A673 (cell line): ENCODE data around the gene MUC7. TPM values are rescaled to one million over a fixed set of nuclear protein-coding genes. Genes with fewer than 3 reads are reported as not detected.
"Not testable (repeated sequence)": the region's sequence is repeated elsewhere in the genome, so short reads cannot be mapped to it uniquely, and the experiment has no call there.

ENCODE experiments used
- BruUV-seq: library from RNA; stranded (reverse); fragments of 400-500 nt; replicated peaks from 2 replicates; lab custom pipeline; 2021; lab: Mats Ljungman, UMichigan
- CTCF ChIA-PET: fragments of 300-600 bp; sonication (Branson Sonifier 250); formaldehyde crosslinking; loops from one replicate; lab custom pipeline; 2022; ENCODE audit warnings: antibody characterized with exemption; lab: Charles Lee
- POLR2A ChIA-PET: fragments of 300-600 bp; sonication (Branson Sonifier 250); formaldehyde crosslinking; loops from one replicate; lab custom pipeline; 2022; ENCODE audit warnings: antibody characterized with exemption; ENCODE audit not compliant: low non-redundant PET; lab: Charles Lee
- DNase-seq: peaks from one replicate; pipeline ENCODE4 v3.0.0-alpha.2; 2015; ENCODE audit warnings: low spot score
- H3K27ac ChIP-seq: fragments of 200-600 bp; sonication (generic); 2 replicates; pipeline ENCODE4 v1.5.1; 2016; ENCODE audit warnings: mixed run types, low read depth, mild to moderate bottlenecking, mixed read lengths, antibody characterized with exemption, low read length; ENCODE audit not compliant: poor library complexity, severe bottlenecking
- H3K27me3 ChIP-seq: fragments of 200-600 bp; sonication (generic); replicated peaks from 2 replicates; pipeline ENCODE4 v1.6.1; 2017; ENCODE audit warnings: mixed run types, low read depth, mild to moderate bottlenecking, mixed read lengths, antibody characterized with exemption, low read length; ENCODE audit not compliant: insufficient read depth, poor library complexity
- H3K36me3 ChIP-seq: fragments of 200-600 bp; sonication (generic); 2 replicates; pipeline ENCODE4 v1.6.1; 2016; ENCODE audit warnings: mixed run types, mild to moderate bottlenecking, mixed read lengths, antibody characterized with exemption, low read length; ENCODE audit not compliant: insufficient read depth, poor library complexity, severe bottlenecking
- H3K4me1 ChIP-seq: fragments of 200-600 bp; sonication (generic); 2 replicates; pipeline ENCODE4 v1.6.1; 2017; ENCODE audit warnings: mixed run types, mild to moderate bottlenecking, mixed read lengths, antibody characterized with exemption, low read length; ENCODE audit not compliant: insufficient read depth, poor library complexity, severe bottlenecking
- H3K4me3 ChIP-seq: fragments of 200-600 bp; sonication (generic); 2 replicates; pipeline ENCODE4 v1.5.1; 2016; ENCODE audit warnings: low read depth, mixed run types, mild to moderate bottlenecking, mixed read lengths, low read length; ENCODE audit not compliant: poor library complexity, severe bottlenecking
- H3K9me3 ChIP-seq: fragments of 200-600 bp; sonication (generic); 2 replicates; pipeline ENCODE4 v1.6.1; 2016; ENCODE audit warnings: mixed run types, low read depth, mild to moderate bottlenecking, mixed read lengths, antibody characterized with exemption, low read length; ENCODE audit not compliant: poor library complexity, severe bottlenecking
- EZH2 ChIP-seq: fragments of 200-600 bp; sonication (generic); IDR thresholded peaks from 2 replicates; pipeline ENCODE4 v1.6.1; 2017; ENCODE audit warnings: borderline replicate concordance, low read depth, mild to moderate bottlenecking, mixed read lengths, antibody characterized with exemption, low read length; ENCODE audit not compliant: poor library complexity, severe bottlenecking
- intact Hi-C: fragments of 100-400 bp; cut with micrococcal nuclease; formaldehyde crosslinking; loops from one replicate; pipeline ENCODE4 v1.10.0; 2022; ENCODE audit not compliant: unreplicated experiment
- total RNA-seq: library from RNA; stranded (reverse); gene quantifications from 2 replicates; pipeline ENCODE4 v1.2.3, GENCODE V29; 2021
- TF ChIP-seq, protein P1 (sequence below): fragments of 300-800, 200-600 bp; sonication (generic); conservative IDR thresholded peaks from 2 replicates; pipeline ENCODE4 v1.5.1; 2017; ENCODE audit warnings: low read depth, mild to moderate bottlenecking, antibody characterized with exemption, low read length, moderate library complexity, mixed read lengths

MUC7 gene
- total RNA-seq, 1 experiment from 2014 or later = not detected

DNA sequence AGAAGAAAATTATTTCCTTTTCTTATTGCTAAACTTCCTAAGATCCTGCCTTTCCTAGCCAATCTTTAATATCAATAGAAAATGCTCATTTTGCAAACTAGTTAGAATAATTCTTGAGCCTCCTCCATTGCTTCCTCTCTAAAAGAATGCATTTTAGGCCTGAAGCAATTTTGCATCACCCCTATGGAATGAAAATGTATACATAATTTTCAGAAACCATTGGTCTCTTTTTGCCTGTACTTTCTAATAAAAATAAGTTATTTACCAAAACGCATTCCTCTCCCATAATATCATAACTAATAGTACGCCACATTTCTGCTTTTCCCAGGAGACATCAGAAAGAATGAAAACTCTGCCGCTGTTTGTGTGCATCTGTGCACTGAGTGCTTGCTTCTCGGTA is 1.7 kb downstream of the MUC7 start:
- ChIA-PET CTCF (no interaction called here), POLR2A (no interaction called here)
- DNase-seq = no peak
- Histone ChIP-seq H3K36me3 (no peaks in the 10 kb centered on the region), H3K4me3 (no peak overlapping the region), H3K4me1 (peaks cover 18% of the 10 kb centered on the region), H3K9me3 (no peaks in the 10 kb centered on the region), H3K27me3 (no peaks in the 10 kb centered on the region), H3K27ac (peak overlapping the region; percentile 30)
- intact Hi-C loops = no loop called here
- no peak for TF ChIP-seq EZH2
- TF ChIP-seq, protein P1, sequence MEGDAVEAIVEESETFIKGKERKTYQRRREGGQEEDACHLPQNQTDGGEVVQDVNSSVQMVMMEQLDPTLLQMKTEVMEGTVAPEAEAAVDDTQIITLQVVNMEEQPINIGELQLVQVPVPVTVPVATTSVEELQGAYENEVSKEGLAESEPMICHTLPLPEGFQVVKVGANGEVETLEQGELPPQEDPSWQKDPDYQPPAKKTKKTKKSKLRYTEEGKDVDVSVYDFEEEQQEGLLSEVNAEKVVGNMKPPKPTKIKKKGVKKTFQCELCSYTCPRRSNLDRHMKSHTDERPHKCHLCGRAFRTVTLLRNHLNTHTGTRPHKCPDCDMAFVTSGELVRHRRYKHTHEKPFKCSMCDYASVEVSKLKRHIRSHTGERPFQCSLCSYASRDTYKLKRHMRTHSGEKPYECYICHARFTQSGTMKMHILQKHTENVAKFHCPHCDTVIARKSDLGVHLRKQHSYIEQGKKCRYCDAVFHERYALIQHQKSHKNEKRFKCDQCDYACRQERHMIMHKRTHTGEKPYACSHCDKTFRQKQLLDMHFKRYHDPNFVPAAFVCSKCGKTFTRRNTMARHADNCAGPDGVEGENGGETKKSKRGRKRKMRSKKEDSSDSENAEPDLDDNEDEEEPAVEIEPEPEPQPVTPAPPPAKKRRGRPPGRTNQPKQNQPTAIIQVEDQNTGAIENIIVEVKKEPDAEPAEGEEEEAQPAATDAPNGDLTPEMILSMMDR = no peak
- no TSS peak for BruUV-seq

DNA sequence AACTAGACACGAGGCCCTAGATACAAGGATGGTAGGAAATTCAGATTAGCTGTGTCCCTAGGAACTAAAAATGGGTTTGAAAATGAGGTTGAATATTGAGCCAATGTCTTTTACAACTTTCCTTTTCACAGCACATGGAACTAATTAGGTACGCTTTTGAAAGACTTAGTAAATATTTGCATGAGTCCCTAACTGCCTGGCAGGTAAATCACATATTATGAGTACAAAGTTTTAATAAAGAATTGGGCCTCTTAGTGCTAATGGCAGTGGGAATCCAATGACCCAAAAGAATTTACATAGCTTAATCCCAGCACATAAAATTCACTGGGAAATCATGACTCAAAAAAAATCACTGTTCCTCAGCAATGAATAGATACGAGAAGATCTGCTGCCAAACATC is 16.8 kb downstream of the MUC7 start:
- no peaks in the 10 kb centered on the region for H3K4me1 ChIP-seq
- ChIA-PET POLR2A (no interaction called here), CTCF (no interaction called here)
- no peak overlapping the region for H3K27ac ChIP-seq
- DNase-seq = no peak
- no peaks in the 10 kb centered on the region for H3K27me3 ChIP-seq
- TF ChIP-seq, protein P1 = no peak
- TF ChIP-seq EZH2 = no peak
- no peak overlapping the region for H3K4me3 ChIP-seq
- H3K9me3 ChIP-seq = no peaks in the 10 kb centered on the region
- no peaks in the 10 kb centered on the region for H3K36me3 ChIP-seq
- intact Hi-C loops = no loop called here
- no TSS peak for BruUV-seq

DNA sequence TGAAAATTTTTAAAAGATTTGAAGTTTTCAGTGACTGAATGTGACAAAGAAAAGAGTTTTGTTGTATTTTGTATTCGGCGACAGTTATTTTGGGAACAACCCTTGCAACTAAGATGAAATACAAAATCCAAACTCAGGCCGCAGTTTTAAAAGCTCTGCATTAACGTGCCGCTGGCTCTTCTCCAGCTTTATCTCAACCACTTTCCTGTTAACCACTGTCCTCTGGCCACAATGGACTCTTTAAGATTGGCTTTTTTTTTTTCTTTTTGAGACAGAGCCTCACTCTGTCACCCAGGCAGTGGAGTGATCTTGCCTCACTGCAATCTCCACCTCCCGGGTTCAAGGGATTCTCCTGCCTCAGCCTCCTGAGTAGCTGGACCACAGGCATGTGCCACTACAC is 24.2 kb downstream of the MUC7 start:
- no TSS peak for BruUV-seq
- no peaks in the 10 kb centered on the region for H3K4me1 ChIP-seq
- TF ChIP-seq, protein P1 = no peak
- no peak for TF ChIP-seq EZH2
- ChIA-PET CTCF (no interaction called here), POLR2A (no interaction called here)
- DNase-seq = no peak
- no peaks in the 10 kb centered on the region for H3K9me3 ChIP-seq
- H3K4me3 ChIP-seq = no peak overlapping the region
- intact Hi-C loops = no loop called here
- H3K27me3 ChIP-seq = no peaks in the 10 kb centered on the region
- H3K27ac ChIP-seq = no peak overlapping the region
- H3K36me3 ChIP-seq = no peaks in the 10 kb centered on the region

DNA sequence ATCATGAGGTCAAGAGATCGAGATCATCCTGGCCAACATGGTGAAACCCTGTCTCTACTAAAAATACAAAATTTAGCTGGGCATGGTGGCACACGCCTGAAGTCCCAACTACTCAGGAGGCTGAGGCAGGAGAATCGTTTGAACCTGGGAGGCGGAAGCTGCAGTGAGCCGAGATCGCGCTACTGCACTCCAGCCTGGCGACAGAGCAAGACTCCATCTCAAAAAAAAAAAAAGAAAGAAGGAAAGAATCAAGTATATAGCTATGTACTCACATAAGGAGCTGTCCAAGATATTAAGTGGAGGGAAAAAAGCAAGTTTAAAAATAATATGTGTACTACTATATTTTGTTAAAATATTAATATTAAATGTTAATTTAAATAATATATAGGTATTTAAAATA is 29.8 kb downstream of the MUC7 start:
- BruUV-seq, H3K4me1 ChIP-seq, H3K4me3 ChIP-seq, H3K36me3 ChIP-seq, H3K27ac ChIP-seq, H3K9me3 ChIP-seq, H3K27me3 ChIP-seq, CTCF ChIA-PET, intact Hi-C loops, POLR2A ChIA-PET: not testable (repeated sequence)
- peak; percentile 2 for DNase-seq
